ENCODE measurements around the gene MAPRE3. TPM values are rescaled to one million over a fixed set of nuclear protein-coding genes. Genes with fewer than 3 reads are reported as not detected.

MAPRE3 gene
- total and polyA plus RNA-seq, 7 donors = 22.1 to 149 (median 116) TPM

DNA sequence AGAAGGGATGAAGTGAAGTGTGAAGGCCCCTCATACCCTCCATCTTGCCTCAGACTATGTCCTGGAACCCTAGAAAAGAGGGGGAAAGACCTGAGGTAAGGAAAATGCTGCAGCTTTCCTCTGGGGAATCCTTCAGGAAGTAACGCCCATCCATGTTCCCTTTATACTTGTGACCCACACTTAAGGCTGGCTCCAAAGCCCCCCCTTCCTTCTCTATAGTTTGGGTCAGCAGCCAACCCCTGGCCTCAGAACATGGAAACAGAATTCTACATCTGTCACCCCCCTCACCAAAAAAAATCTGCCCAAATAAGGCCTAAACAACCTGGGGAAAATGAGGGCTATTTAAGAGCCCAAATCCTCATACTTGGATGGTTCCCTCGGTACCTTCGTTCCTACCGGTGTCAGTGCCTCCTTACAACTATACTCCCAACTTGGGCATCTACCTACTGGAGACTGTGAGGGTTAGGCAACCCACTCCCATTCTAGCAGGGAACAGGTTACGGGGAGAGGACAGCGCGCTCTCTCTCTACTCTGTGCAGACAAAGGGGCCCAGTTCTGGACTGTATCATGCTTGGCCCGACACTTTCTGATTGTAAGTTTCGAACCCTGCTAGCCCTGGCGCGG, 100.3 kb downstream of the MAPRE3 start:
- Histone ChIP-seq H3K4me3 (peak overlapping the region; percentile 90), H3K9me3 (no peaks in the 10 kb centered on the region), H3K36me3 (ENCODE audit: insufficient read depth in 1 of 2, low read depth in 1 of 2) (peaks cover 6 to 41% of the 10 kb centered on the region in 2 donors), H3K27ac (peak overlapping the region; percentile 88), H3K4me1 (peaks cover 16% of the 10 kb centered on the region), H3K27me3 (ENCODE audit: insufficient read depth in 3 of 3, low read length in 2 of 3) (no peaks in the 10 kb centered on the region)
- ATAC-seq = peak; percentile 2 to 7 (median 2)
- no peak for DNase-seq
- 2 to 4% (median 3%) methylated on average over 11 of the region's 11 CpGs for WGBS, 3 donors
- intact Hi-C loops (cut with DNase I) = loop anchor here in 1 of 2 donors (2.0 kb wide), 1 partner anchor 18 kb away; no protein-coding TSS in a partner anchor
- TF ChIP-seq, protein P1, sequence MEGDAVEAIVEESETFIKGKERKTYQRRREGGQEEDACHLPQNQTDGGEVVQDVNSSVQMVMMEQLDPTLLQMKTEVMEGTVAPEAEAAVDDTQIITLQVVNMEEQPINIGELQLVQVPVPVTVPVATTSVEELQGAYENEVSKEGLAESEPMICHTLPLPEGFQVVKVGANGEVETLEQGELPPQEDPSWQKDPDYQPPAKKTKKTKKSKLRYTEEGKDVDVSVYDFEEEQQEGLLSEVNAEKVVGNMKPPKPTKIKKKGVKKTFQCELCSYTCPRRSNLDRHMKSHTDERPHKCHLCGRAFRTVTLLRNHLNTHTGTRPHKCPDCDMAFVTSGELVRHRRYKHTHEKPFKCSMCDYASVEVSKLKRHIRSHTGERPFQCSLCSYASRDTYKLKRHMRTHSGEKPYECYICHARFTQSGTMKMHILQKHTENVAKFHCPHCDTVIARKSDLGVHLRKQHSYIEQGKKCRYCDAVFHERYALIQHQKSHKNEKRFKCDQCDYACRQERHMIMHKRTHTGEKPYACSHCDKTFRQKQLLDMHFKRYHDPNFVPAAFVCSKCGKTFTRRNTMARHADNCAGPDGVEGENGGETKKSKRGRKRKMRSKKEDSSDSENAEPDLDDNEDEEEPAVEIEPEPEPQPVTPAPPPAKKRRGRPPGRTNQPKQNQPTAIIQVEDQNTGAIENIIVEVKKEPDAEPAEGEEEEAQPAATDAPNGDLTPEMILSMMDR (IDR thresholded peaks at IDR 0.05) = no peak

DNA sequence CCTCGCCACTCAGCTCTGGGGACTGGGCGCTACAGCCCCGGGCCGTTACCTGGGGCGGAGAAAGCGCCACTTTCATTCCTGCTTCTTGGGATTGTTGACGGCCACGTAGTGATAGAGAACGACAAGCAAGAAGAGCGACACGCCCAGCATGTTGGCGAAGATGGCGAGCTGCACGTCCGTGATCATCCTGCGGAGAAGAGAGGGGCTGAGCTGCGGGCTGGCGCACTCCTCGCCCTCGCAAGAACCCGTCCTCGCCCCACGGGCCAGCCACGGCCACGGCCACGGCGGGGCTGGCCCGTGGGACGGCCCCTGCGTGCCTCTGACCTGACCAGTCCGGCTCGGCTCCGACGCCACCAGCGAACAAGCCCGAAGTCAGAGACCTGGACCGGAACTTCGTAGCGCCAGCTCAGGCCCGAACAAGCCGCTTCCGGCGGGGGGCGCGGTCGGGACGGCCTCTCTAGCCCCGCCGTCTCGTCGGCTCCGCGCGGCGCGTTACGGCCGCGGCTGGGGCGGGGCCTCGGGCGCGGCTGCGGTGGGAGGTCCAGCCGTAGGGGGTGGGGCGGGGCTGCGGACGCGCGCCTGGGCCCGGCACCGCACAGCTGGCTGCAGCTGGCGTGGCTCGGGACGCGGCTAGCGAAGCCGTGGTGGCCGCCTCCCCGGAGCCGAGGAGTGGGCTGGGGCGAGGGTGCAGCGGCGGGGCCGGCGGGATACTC, 101.0 kb downstream of the MAPRE3 start, which contains the start of gene OST4:
OST4 (minus strand) TSS at position 378 of the 713 bp plus-strand sequence.
- peak within 1 kb of the TSS; percentile 88 for H3K27ac ChIP-seq
- peaks cover 16% of the 10 kb centered on the region for H3K4me1 ChIP-seq
- H3K27me3 ChIP-seq (ENCODE audit: insufficient read depth in 3 of 3, low read length in 2 of 3) = no peaks in the 10 kb centered on the region
- ATAC-seq = peak; percentile 96 to 98 (median 96)
- H3K4me3 ChIP-seq = peak within 1 kb of the TSS; percentile 90
- H3K36me3 ChIP-seq (ENCODE audit: insufficient read depth in 1 of 2, low read depth in 1 of 2) = peaks cover 6 to 36% of the 10 kb centered on the region in 2 donors
- WGBS, 3 donors = 1% methylated on average over 50 to 86 of the region's 86 CpGs
- DNase-seq = peak; percentile 95 to 97
- TF ChIP-seq, protein P1 (IDR thresholded peaks at IDR 0.05) = no peak
- intact Hi-C loops (cut with DNase I) = loop anchor here in 1 of 2 donors (2.0 kb wide), 1 partner anchor 19 kb away; no protein-coding TSS in a partner anchor
- H3K9me3 ChIP-seq = no peaks in the 10 kb centered on the region

DNA sequence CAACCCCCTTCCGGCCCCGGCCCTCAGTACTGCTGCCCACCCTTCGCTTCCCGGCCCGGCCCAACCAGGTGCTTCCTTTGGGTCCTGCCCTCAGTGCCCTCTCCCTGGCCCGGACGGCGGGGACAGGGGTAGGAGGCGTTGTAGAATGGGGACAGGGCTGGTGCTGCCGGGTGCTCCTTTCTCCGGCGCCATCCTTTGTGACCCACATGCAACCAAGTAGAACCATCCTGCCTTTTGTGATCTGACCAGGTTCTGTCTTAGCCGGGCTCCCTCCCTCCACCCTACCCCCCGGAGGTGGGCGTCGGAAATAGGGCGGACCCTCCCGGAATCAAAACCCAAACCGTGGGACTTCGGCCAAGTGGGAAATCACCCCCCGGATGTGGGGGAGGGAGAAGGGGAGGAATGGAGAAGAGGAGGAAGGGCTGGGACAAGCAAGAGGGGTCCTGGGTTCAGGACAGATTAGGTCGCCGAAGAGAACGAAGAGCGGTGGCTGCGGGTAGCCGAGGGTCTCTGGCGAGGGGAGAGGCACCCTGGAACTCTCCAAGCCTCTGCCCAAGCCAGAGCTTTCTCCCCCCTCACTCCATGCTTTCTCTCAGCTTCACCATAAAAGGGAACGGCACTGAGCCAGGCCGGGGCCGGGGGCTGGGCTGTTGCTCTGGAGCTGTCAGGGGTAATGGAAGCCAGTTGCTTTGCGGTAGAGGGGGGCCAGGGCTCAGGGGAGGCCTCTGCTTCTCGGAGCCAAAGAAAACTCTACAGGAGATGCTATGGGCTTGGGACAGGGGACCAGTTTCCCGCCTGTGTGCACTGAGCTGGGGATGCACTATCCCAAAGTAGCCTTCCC, 101.8 kb downstream of the MAPRE3 start:
- peak overlapping the region; percentile 90 for H3K4me3 ChIP-seq
- intact Hi-C loops (cut with DNase I) = loop anchor here in 1 of 2 donors (2.0 kb wide), 1 partner anchor 19 kb away; no protein-coding TSS in a partner anchor
- ATAC-seq (peak in 1 of 4 donors; percentile 1), DNase-seq (peak; percentile 44 to 69)
- TF ChIP-seq, protein P1 (IDR thresholded peaks at IDR 0.05) = no peak
- H3K27me3 ChIP-seq (ENCODE audit: insufficient read depth in 3 of 3, low read length in 2 of 3) = no peaks in the 10 kb centered on the region
- 6 to 8% (median 7%) methylated on average over 29 to 34 of the region's 34 CpGs for WGBS, 3 donors
- H3K4me1 ChIP-seq = peaks cover 16% of the 10 kb centered on the region
- peaks cover 6 to 30% of the 10 kb centered on the region in 2 donors for H3K36me3 ChIP-seq (ENCODE audit: insufficient read depth in 1 of 2, low read depth in 1 of 2)
- H3K9me3 ChIP-seq = no peaks in the 10 kb centered on the region
- H3K27ac ChIP-seq = peak overlapping the region; percentile 88

GRCh38 chr2:27072920-27073319, 102.5 kb downstream of the MAPRE3 start:
- no peaks in the 10 kb centered on the region for H3K27me3 ChIP-seq (ENCODE audit: insufficient read depth in 3 of 3, low read length in 2 of 3)
- intact Hi-C loops (cut with DNase I) = no loop called here
- no peak overlapping the region for H3K4me3 ChIP-seq
- DNase-seq (no peak), ATAC-seq (no peak)
- TF ChIP-seq, protein P1 (IDR thresholded peaks at IDR 0.05) = no peak
- peaks cover 16% of the 10 kb centered on the region for H3K4me1 ChIP-seq
- H3K36me3 ChIP-seq (ENCODE audit: insufficient read depth in 1 of 2, low read depth in 1 of 2) = peaks cover 6 to 24% of the 10 kb centered on the region in 2 donors
- WGBS, 3 donors = 72 to 78% (median 73%) methylated on average over 5 of the region's 5 CpGs
- no peaks in the 10 kb centered on the region for H3K9me3 ChIP-seq
- peak overlapping the region; percentile 88 for H3K27ac ChIP-seq
